Upper lobe of right lung (tissue), 1 donor: ENCODE data around the gene HDLBP. TPM values are rescaled to one million over a fixed set of nuclear protein-coding genes. Genes with fewer than 3 reads are reported as not detected.

Source experiments
- ATAC-seq: fragments of 200-7000 bp; cut with Tn5 transposase; one replicate; pipeline ENCODE4 v1.9.1; 2020; ENCODE audit warnings: mild to moderate bottlenecking, moderate library complexity
- DNase-seq: peaks from one replicate; pipeline ENCODE4 v3.0.0-alpha.2; 2020
- H3K27ac ChIP-seq: fragments of 200-600 bp; one replicate; pipeline ENCODE4 v1.8.0; 2022
- H3K27me3 ChIP-seq: fragments of 200-600 bp; one replicate; pipeline ENCODE4 v1.8.0; 2022; ENCODE audit warnings: mild to moderate bottlenecking
- H3K36me3 ChIP-seq: fragments of 200-600 bp; one replicate; pipeline ENCODE4 v1.8.0; 2022
- H3K4me1 ChIP-seq: fragments of 200-600 bp; one replicate; pipeline ENCODE4 v1.8.0; 2022
- H3K4me3 ChIP-seq: fragments of 200-600 bp; one replicate; pipeline ENCODE4 v1.8.0; 2022; ENCODE audit warnings: mild to moderate bottlenecking
- H3K9me3 ChIP-seq: fragments of 200-600 bp; one replicate; pipeline ENCODE4 v1.8.0; 2022
- CTCF ChIP-seq: fragments of 200-600 bp; IDR thresholded peaks from one replicate; pipeline ENCODE4 v1.8.0; 2022; ENCODE audit warnings: antibody characterized with exemption
- intact Hi-C: fragments of 100-400 bp; cut with DNase I; formaldehyde crosslinking; loops from one replicate; pipeline ENCODE4 v1.11.0; 2022
- total RNA-seq: library from RNA; stranded (reverse); fragmentation: NEBNext Ultra II Directional; extraction: Animal tissue kit (Norgen Biotek cat#: 25700); gene quantifications from one replicate; pipeline ENCODE4 v1.2.1, GENCODE V29; 2021
- donor health status: DM: no; HTN: yes; CAD: no; lungs with severe emphysema.

Gene HDLBP
- total RNA-seq, 1 donor from 2014 or later, result 444 TPM

- peak overlapping the region; percentile 78 for H3K4me3 ChIP-seq
- intact Hi-C loops, result no loop called here
These were observed 42.1 kb upstream of the HDLBP start for GRCh38 chr2:241357531-241357930.

GRCh38 chr2:241356871-241357260 is 41.4 kb upstream of the HDLBP start:
- Histone ChIP-seq H3K27me3 (no peaks in the 10 kb centered on the region), H3K36me3 (peaks cover 19% of the 10 kb centered on the region), H3K27ac (peak overlapping the region; percentile 85), H3K4me3 (peak overlapping the region; percentile 78), H3K9me3 (no peaks in the 10 kb centered on the region), H3K4me1 (peaks cover 38% of the 10 kb centered on the region)
- intact Hi-C loops, result no loop called here
- ATAC-seq, result no peak
- no peak for TF ChIP-seq CTCF
- DNase-seq, result no peak

More at GRCh38 chr2:241357531-241357930, 42.1 kb upstream of the HDLBP start:
- peaks cover 38% of the 10 kb centered on the region for H3K4me1 ChIP-seq
- ATAC-seq (no peak), DNase-seq (no peak)
- H3K9me3 ChIP-seq, result no peaks in the 10 kb centered on the region
- no peak overlapping the region for H3K27ac ChIP-seq
- TF ChIP-seq CTCF, result no peak
- peaks cover 13% of the 10 kb centered on the region for H3K36me3 ChIP-seq
- H3K27me3 ChIP-seq, result no peaks in the 10 kb centered on the region

GRCh38 chr2:241355983-241356870 is 40.8 kb upstream of the HDLBP start, which contains the start of gene FARP2:
Gene FARP2 (plus strand): TSS chr2:241356285. CDS start chr2:241373108, 16,823 bp downstream.
- peak within 1 kb of the TSS; percentile 78 for H3K4me3 ChIP-seq
- H3K4me1 ChIP-seq, result peaks cover 38% of the 10 kb centered on the region
- peak within 1 kb of the TSS; percentile 85 for H3K27ac ChIP-seq
- no peaks in the 10 kb centered on the region for H3K9me3 ChIP-seq
- DNase-seq (peak; percentile 100), ATAC-seq (peak; percentile 94)
- intact Hi-C loops, result no loop called here
- no peak for TF ChIP-seq CTCF
- peaks cover 26% of the 10 kb centered on the region for H3K36me3 ChIP-seq
- no peaks in the 10 kb centered on the region for H3K27me3 ChIP-seq

GRCh38 chr2:241354668-241355658 is 39.5 kb upstream of the HDLBP start:
- Histone ChIP-seq H3K4me1 (peaks cover 38% of the 10 kb centered on the region), H3K9me3 (no peaks in the 10 kb centered on the region), H3K36me3 (peaks cover 38% of the 10 kb centered on the region), H3K4me3 (peak overlapping the region; percentile 25), H3K27me3 (no peaks in the 10 kb centered on the region), H3K27ac (peak overlapping the region; percentile 67)
- no peak for TF ChIP-seq CTCF
- peak; percentile 64 for ATAC-seq
- peak; percentile 96 for DNase-seq
- intact Hi-C loops, result no loop called here

GRCh38 chr2:241352227-241352626 is 36.8 kb upstream of the HDLBP start:
- Histone ChIP-seq H3K36me3 (peaks cover 66% of the 10 kb centered on the region), H3K27me3 (no peaks in the 10 kb centered on the region), H3K9me3 (no peaks in the 10 kb centered on the region), H3K27ac (no peak overlapping the region), H3K4me3 (no peak overlapping the region), H3K4me1 (peaks cover 17% of the 10 kb centered on the region)
- no peak for TF ChIP-seq CTCF
- DNase-seq (no peak), ATAC-seq (no peak)
- intact Hi-C loops, result no loop called here
